Coronary artery (tissue), 2 donors: ENCODE data around the gene SIGLEC10.
"Not testable (repeated sequence)": the region's sequence is repeated elsewhere in the genome, so short reads cannot be mapped to it uniquely, and the experiment has no call there.

Experiments used
- DNase-seq: peaks from one replicate; pipeline ENCODE4 v3.0.0-alpha.2; 2017; ENCODE audit warnings: low spot score
- H3K27ac ChIP-seq, 2 donors: fragments of 200-600 bp; sonication (generic); one replicate each; pipeline ENCODE4 v1.5.1; 2016 to 2019
- H3K4me3 ChIP-seq: fragments of 200-600 bp; sonication (generic); 2 replicates; pipeline ENCODE4 v1.5.1; 2016; ENCODE audit warnings: mild to moderate bottlenecking, moderate library complexity
- CTCF ChIP-seq: fragments of 200-600 bp; sonication (generic); IDR thresholded peaks from one replicate; pipeline ENCODE4 v1.5.1; 2019; ENCODE audit warnings: antibody characterized with exemption

The SIGLEC10 gene

GRCh38 chr19:51418707-51419106 lies 1.3 kb upstream of the SIGLEC10 start:
- TF ChIP-seq CTCF: no peak
- DNase-seq: no peak
- Histone ChIP-seq H3K27ac (no peak overlapping the region), H3K4me3 (no peak overlapping the region)

GRCh38 chr19:51417810-51418157 lies 342 bp upstream of the SIGLEC10 start:
- no peak for TF ChIP-seq CTCF
- no peak for DNase-seq
- peak overlapping the region in 1 of 2 donors; percentile 58 for H3K27ac ChIP-seq
- no peak overlapping the region for H3K4me3 ChIP-seq

DNA sequence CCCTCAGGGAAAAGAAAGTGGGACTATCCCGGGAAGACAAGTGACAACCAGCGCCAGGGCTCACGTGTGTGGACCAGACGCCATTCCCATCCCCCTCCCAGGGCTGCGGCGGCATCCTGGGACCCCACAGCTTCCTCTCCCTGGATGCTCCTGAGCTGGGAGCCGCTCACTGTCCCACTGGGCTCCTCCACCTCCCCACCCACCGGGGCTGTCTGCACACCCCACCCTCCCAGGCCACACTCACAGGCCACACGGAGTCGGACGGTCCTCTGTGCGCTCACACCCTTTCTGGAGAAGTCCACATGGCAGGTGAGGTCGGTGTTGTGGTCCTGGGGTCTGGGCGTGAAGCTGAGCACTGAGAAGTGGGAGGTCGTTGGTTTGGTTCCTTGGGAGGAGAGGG lies 1.0 kb downstream of the SIGLEC10 start:
- not testable (repeated sequence) for DNase-seq, H3K4me3 ChIP-seq
- peak overlapping the region in 1 of 2 donors; percentile 58 for H3K27ac ChIP-seq

GRCh38 chr19:51415187-51415586 lies 2.3 kb downstream of the SIGLEC10 start:
- H3K27ac ChIP-seq: no peak overlapping the region
- DNase-seq: no peak
- TF ChIP-seq CTCF: no peak
- H3K4me3 ChIP-seq: no peak overlapping the region

DNA sequence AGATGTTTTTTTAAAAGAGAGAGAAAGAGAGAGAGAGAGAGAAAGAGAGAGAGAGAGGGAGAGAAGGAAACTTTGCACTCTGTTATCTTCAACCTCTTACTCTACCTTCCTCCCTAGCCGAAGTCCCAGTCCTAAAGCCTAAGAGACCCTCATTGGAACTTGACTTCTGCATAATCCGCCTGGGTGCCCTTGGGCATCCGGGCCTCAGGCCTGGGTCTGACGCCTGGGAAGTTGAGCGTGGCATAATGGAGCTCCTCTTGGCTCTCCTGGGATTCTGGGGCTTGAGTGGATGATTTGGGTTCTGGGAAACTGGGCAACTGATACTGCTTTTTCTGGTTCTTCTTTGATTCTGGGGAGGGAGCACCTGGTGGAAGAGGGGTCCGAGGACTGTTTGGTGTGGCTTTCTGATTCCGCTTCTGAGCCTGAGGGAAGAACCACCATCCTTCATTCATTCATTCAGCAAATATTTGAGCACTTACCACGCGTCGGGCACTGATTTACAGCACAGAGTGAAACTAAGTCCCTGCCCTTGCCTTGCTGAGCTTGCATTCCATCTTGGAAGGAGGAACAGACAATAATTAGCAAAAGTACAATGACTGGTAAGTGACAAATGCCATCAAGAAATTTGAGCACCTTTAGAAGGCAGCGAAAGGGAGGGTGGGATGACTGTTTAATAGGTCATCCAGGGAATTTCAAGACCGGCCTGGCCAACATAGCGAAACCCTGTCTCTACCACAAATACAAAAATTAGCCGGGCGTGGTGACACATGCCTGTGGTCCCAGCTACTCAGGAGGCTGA lies 6.3 kb downstream of the SIGLEC10 start:
- DNase-seq: no peak
- H3K4me3 ChIP-seq: no peak overlapping the region
- TF ChIP-seq CTCF: no peak
- H3K27ac ChIP-seq: no peak overlapping the region

DNA sequence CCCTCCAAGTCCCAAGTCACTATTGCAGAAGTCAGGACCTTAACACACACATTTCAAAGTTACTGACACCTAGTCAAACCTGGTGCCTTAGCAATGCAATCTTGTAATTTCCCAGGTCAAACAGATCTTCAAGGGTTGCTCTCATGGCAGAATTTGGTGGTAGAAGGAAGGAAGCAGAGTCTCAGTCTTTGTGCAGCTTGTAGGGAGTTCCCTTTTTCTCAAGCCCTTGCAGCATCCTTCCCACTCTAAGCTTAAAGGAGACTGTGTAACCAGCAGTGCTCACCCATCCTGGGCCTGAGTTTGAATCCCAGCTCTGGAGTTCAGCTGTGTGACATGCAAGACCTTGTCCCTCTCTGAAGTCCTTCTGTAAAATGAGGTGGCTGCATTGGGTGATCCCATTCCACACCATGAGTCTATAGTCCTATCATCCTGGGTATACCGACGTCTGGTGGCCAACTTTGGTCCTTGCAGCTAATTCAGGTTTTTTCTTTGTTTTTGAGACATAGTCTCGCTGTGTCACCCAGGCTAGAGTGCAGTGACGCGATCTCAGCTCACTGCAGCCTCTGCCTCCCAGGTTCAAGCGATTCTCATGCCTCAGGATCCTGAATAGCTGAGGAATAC lies 9.8 kb downstream of the SIGLEC10 start:
- Histone ChIP-seq H3K27ac (no peak overlapping the region), H3K4me3 (no peak overlapping the region)
- DNase-seq: no peak
- TF ChIP-seq CTCF: no peak

DNA sequence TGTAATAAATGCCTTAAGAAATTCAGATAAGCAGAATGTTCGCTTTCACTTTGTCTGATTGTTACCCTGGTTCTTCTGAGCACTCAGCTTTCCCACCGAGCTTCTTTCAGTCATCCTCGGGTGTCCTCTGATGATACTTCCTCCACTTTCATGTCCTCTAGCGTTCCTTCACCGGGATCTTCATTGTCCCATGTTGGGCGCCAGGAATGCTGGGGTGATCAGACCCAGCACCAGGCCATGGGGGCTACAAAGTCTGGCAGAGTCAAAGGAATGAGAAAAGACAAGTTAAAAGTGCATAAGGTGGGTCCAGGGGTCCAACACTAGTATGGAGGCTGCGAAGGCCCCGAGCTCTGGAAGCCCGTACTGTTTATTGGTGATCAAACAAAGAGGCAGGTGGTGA lies 15.3 kb downstream of the SIGLEC10 start:
- Histone ChIP-seq H3K4me3 (no peak overlapping the region), H3K27ac (no peak overlapping the region)
- no peak for TF ChIP-seq CTCF
- no peak for DNase-seq

GRCh38 chr19:51399936-51400335 lies 17.5 kb downstream of the SIGLEC10 start:
- not testable (repeated sequence) for H3K4me3 ChIP-seq, H3K27ac ChIP-seq, DNase-seq
